Hematopoietic multipotent progenitor cell (in vitro differentiated cells): ENCODE measurements around the gene CLCA4. TPM values are rescaled to one million over a fixed set of nuclear protein-coding genes. Genes with fewer than 3 reads are reported as not detected.
A peak's percentile ranks its signal among the peaks of the same experiment; 100 is the strongest.

Source experiments
- DNase-seq, 3 donors: peaks; one replicate each; pipeline ENCODE4 v3.0.0-alpha.2; 2011 to 2015; ENCODE audit warnings: low read depth in 2 of 3, low spot score in 2 of 3
- total RNA-seq: library from RNA; depleted of rRNA; stranded (reverse); fragments of >200 nt; gene quantifications from one replicate; pipeline ENCODE4 v1.2.3, GENCODE V29; 2012

CLCA4 gene
- total RNA-seq, 1 donor = not detected

DNA sequence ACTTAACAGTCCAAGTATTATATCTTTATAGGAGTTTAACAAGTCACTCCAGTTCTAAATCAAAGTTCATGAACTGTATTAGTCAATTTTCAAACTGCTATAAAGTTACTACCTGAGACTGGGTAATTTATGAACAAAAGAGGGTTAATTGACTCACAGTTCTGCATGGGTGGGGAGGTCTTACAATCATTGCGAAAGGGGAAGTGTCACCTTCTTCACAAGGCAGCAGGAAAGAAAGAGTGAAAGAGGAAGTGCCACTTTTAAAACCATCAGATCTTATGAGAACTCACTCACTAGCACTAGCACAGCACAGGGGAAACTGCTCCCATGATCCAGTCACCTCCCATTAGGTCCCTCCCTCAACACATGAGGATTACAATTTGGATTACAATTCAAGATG lies 70.0 kb downstream of the CLCA4 start:
- DNase-seq = peak in 2 of 3 donors; percentile 62 to 93

DNA sequence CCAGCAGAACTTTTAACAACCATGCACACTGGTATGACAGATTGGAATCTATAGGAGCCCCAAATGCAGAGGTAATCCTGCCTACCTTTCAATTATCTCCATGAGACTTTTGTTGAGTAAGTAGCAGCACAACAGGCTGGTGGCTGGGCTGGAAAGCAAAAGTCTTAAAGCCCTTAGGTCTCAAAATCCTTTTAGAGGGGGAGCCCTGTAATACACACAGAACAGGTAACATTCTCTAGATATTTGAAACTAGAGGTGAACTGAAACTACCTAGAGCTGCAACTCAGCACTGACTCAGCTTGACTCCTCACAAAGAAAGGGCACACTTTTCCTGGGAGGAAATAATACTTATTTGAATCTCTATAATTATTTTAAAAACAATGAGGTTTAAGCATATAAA lies 71.5 kb downstream of the CLCA4 start:
- no peak for DNase-seq

DNA sequence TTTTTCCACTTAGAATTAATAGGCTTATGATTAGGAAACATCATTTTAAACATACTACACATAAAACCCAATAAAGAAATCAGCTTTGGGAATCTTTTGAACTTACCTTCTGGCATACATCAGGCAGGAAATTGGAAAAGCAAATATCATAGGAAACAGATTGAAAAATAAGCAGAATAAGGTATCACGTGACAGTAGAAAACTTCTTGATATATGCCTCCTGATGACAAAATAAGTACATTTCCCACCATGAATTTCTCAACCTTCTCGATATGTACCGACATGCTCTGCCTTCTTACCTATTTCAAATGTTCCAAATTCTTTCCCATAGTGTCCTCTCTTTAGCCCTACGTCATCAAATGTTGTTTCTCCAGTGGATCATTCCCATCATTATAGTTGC lies 72.4 kb downstream of the CLCA4 start:
- no peak for DNase-seq

DNA sequence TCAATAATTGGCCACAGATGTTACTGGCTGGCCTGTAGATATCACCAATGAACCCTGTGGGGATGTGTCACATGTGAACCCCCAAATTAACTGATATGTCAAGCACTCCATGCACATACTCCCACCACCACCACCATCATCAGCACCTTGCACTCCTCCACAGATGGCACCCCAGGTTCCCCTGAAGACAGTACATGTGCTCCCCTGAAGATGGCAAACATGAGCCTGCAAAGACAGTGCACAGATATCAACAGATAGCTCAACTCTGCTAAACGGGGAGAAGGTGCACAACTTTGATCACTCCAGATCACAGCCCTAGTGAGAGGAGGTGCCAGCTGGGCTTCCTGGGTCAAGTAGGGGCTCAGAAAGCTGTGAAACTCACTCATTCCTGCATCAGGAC lies 74.4 kb downstream of the CLCA4 start:
- DNase-seq = no peak

Other genes with a start within 250 kb of the CLCA4 start
- gene ODF2L, start 150.8 kb upstream of the CLCA4 start, total RNA-seq = 12.9 TPM
- gene CLCA2, start 122.9 kb upstream of the CLCA4 start, total RNA-seq = not detected
- gene CLCA1, start 78.2 kb upstream of the CLCA4 start, total RNA-seq = not detected
- 16.7 TPM for gene SH3GLB1, start 157.5 kb downstream of the CLCA4 start, total RNA-seq